ENCODE data around the gene STXBP5. TPM values are rescaled to one million over a fixed set of nuclear protein-coding genes. Genes with fewer than 3 reads are reported as not detected.

The STXBP5 gene
- total and polyA plus RNA-seq, 2 experiments from 2014 or later: 11.1 to 30.3 TPM

DNA sequence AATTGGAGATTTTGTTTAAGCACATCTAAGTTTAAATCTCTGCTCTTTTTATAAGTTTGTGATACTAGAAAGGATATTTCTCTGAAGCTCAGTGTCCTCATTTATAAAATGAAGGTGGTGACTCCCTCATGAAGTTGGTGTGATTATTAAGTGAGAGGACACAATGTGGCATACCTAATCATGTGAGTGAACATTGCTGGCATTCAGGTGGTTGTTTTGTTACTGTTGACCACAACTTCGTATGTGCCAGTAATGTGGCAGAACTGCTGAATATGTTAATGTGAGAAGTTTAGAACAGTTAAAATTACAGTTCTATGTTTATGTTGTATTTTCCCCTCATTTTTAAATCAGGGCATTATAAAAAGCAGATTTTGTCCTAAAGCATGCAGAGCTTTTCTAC is 127.2 kb downstream of the STXBP5 start:
- no peak overlapping the region for H2AFZ ChIP-seq
- H3K36me3 ChIP-seq (replicated peaks; ENCODE audit: insufficient read depth, low read depth): no peaks in the 10 kb centered on the region
- no peaks in the 10 kb centered on the region for H3K79me2 ChIP-seq
- no peaks in the 10 kb centered on the region for H3K4me1 ChIP-seq (ENCODE audit: insufficient read depth)
- DNase-seq (ENCODE audit: low spot score): no peak
- H3K4me2 ChIP-seq: no peak overlapping the region
- H4K20me1 ChIP-seq (ENCODE audit: insufficient read depth, poor library complexity, severe bottlenecking): no peaks in the 10 kb centered on the region
- WGBS (ENCODE audit: low lambda C conversion rate, missing lambda C conversion rate): 85% methylated on average over 1 of the region's 1 CpG
- no peak overlapping the region for H3K4me3 ChIP-seq
- H3K9me2 ChIP-seq (replicated peaks; ENCODE audit: insufficient read depth): no peaks in the 10 kb centered on the region
- TF ChIP-seq EZH2phosphoT487 (IDR thresholded peaks at IDR 0.05; ENCODE audit: low read depth, severe bottlenecking, unreplicated experiment) (no peak), EZH2 (IDR thresholded peaks at IDR 0.05; ENCODE audit: borderline replicate concordance) (no peak)
- TF ChIP-seq, protein P1, sequence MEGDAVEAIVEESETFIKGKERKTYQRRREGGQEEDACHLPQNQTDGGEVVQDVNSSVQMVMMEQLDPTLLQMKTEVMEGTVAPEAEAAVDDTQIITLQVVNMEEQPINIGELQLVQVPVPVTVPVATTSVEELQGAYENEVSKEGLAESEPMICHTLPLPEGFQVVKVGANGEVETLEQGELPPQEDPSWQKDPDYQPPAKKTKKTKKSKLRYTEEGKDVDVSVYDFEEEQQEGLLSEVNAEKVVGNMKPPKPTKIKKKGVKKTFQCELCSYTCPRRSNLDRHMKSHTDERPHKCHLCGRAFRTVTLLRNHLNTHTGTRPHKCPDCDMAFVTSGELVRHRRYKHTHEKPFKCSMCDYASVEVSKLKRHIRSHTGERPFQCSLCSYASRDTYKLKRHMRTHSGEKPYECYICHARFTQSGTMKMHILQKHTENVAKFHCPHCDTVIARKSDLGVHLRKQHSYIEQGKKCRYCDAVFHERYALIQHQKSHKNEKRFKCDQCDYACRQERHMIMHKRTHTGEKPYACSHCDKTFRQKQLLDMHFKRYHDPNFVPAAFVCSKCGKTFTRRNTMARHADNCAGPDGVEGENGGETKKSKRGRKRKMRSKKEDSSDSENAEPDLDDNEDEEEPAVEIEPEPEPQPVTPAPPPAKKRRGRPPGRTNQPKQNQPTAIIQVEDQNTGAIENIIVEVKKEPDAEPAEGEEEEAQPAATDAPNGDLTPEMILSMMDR (IDR thresholded peaks at IDR 0.05; ENCODE audit: poor library complexity): no peak
- H3K27ac ChIP-seq: no peak overlapping the region
- H3K27me3 ChIP-seq: no peaks in the 10 kb centered on the region
- no peaks in the 10 kb centered on the region for H3K9me3 ChIP-seq (ENCODE audit: low read depth)

DNA sequence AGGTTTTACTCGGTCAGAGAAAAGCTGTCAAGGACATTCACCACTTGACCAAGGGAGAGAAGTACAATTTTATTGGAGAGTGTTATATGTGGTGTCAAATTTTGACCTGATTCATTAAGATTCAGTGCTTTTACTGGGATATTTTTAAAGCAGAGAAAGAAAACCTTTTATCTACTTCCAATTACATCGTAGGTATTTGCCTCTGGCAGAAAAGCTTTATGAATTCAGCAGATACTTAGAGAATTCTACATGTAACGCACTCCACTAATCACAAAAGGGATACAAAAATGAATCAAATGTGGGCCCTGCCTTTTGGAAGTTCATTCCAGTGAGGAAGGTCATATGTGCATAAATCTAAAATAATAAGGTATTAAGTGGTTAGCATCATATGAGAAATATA is 133.7 kb downstream of the STXBP5 start:
- Histone ChIP-seq H3K9me3 (ENCODE audit: low read depth) (no peaks in the 10 kb centered on the region), H3K27me3 (no peaks in the 10 kb centered on the region), H3K9me2 (replicated peaks; ENCODE audit: insufficient read depth) (no peaks in the 10 kb centered on the region), H3K36me3 (replicated peaks; ENCODE audit: insufficient read depth, low read depth) (no peaks in the 10 kb centered on the region), H3K27ac (no peak overlapping the region), H3K4me2 (no peak overlapping the region), H3K79me2 (no peaks in the 10 kb centered on the region), H4K20me1 (ENCODE audit: insufficient read depth, poor library complexity, severe bottlenecking) (no peaks in the 10 kb centered on the region), H3K4me1 (ENCODE audit: insufficient read depth) (no peaks in the 10 kb centered on the region), H3K4me3 (no peak overlapping the region), H2AFZ (no peak overlapping the region)
- TF ChIP-seq EZH2phosphoT487 (IDR thresholded peaks at IDR 0.05; ENCODE audit: low read depth, severe bottlenecking, unreplicated experiment): no peak
- TF ChIP-seq, protein P1 (IDR thresholded peaks at IDR 0.05; ENCODE audit: poor library complexity): no peak
- TF ChIP-seq EZH2 (IDR thresholded peaks at IDR 0.05; ENCODE audit: borderline replicate concordance): no peak
- no peak for DNase-seq (ENCODE audit: low spot score)
- WGBS (ENCODE audit: low lambda C conversion rate, missing lambda C conversion rate): 61% methylated on average over 3 of the region's 3 CpGs

DNA sequence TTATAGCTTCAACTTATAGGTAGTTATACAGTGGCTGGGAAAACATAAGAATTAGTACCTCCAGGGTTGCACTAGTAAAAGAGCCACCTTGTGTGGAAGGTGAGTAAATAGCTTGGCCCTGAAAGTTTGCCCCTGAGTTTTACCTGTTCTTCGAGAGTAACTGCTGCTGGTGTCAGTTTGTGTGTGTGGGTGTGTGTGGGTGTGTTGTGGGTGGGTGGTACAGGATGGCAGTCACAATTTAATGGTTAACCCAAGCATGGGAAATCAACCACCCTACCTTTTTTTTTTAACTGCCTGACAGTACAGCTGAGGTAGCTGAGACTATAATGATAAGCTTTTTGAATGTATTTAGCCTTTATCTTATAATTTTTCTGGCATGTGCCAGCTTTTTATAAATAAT is 137.3 kb downstream of the STXBP5 start:
- H3K27ac ChIP-seq: no peak overlapping the region
- H3K36me3 ChIP-seq (replicated peaks; ENCODE audit: insufficient read depth, low read depth): no peaks in the 10 kb centered on the region
- H3K9me2 ChIP-seq (replicated peaks; ENCODE audit: insufficient read depth): no peaks in the 10 kb centered on the region
- H3K79me2 ChIP-seq: no peaks in the 10 kb centered on the region
- peak; percentile 7 for DNase-seq (ENCODE audit: low spot score)
- TF ChIP-seq, protein P1 (IDR thresholded peaks at IDR 0.05; ENCODE audit: poor library complexity): no peak
- no peak for TF ChIP-seq EZH2phosphoT487 (IDR thresholded peaks at IDR 0.05; ENCODE audit: low read depth, severe bottlenecking, unreplicated experiment)
- TF ChIP-seq EZH2 (IDR thresholded peaks at IDR 0.05; ENCODE audit: borderline replicate concordance): no peak
- no peaks in the 10 kb centered on the region for H3K27me3 ChIP-seq
- H2AFZ ChIP-seq: no peak overlapping the region
- WGBS (ENCODE audit: low lambda C conversion rate, missing lambda C conversion rate): 52% methylated on average over 1 of the region's 1 CpG
- no peaks in the 10 kb centered on the region for H3K4me1 ChIP-seq (ENCODE audit: insufficient read depth)
- H3K9me3 ChIP-seq (ENCODE audit: low read depth): no peaks in the 10 kb centered on the region
- H3K4me3 ChIP-seq: no peak overlapping the region
- H3K4me2 ChIP-seq: no peak overlapping the region
- no peaks in the 10 kb centered on the region for H4K20me1 ChIP-seq (ENCODE audit: insufficient read depth, poor library complexity, severe bottlenecking)

DNA sequence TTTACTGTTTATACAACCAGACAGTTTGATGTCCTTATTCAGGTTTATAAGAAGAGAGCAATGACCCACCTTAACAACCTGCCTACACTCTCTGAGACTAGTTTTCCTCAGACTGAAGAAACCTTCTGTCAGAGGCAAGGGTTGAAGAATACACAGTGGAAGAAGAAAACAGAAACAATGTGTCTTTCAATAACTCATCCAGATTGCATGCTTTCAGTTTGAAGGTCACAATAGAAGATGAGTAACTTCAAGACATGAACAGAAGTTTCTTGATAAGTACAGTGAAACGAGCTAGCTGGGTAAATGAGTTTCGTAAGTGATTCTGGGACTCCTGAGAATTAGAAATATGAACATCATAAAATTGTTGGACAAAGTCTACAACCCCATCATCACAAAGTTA is 141.7 kb downstream of the STXBP5 start:
- DNase-seq (ENCODE audit: low spot score): no peak
- Histone ChIP-seq H3K9me2 (replicated peaks; ENCODE audit: insufficient read depth) (no peaks in the 10 kb centered on the region), H4K20me1 (ENCODE audit: insufficient read depth, poor library complexity, severe bottlenecking) (no peaks in the 10 kb centered on the region), H3K4me2 (no peak overlapping the region), H3K9me3 (ENCODE audit: low read depth) (no peaks in the 10 kb centered on the region), H3K79me2 (no peaks in the 10 kb centered on the region), H2AFZ (no peak overlapping the region), H3K4me3 (no peak overlapping the region), H3K36me3 (replicated peaks; ENCODE audit: insufficient read depth, low read depth) (no peaks in the 10 kb centered on the region), H3K27ac (no peak overlapping the region), H3K4me1 (ENCODE audit: insufficient read depth) (no peaks in the 10 kb centered on the region), H3K27me3 (no peaks in the 10 kb centered on the region)
- no peak for TF ChIP-seq EZH2phosphoT487 (IDR thresholded peaks at IDR 0.05; ENCODE audit: low read depth, severe bottlenecking, unreplicated experiment)
- TF ChIP-seq, protein P1 (IDR thresholded peaks at IDR 0.05; ENCODE audit: poor library complexity): no peak
- TF ChIP-seq EZH2 (IDR thresholded peaks at IDR 0.05; ENCODE audit: borderline replicate concordance): no peak
- WGBS (ENCODE audit: low lambda C conversion rate, missing lambda C conversion rate): 100% methylated on average over 2 of the region's 2 CpGs

All from hepatocyte (in vitro differentiated cells).